HepG2 (cell line): ENCODE results near the gene CCDC148.

Experiments used
- BHLHE40 ChIP-seq: IDR thresholded peaks from 2 replicates; pipeline ENCODE4 v1.6.1; 2011; ENCODE audit warnings: low read length, improper control_type of control experiment
- ESRRA ChIP-seq: sonication (generic); formaldehyde crosslinking; IDR thresholded peaks from 2 replicates; pipeline ENCODE4 v1.5.1; 2020; ENCODE audit warnings: mild to moderate bottlenecking, low read depth, missing genetic modification reagents
- IKZF1 ChIP-seq: fragments of 450-650 bp; IDR thresholded peaks from 2 replicates; pipeline ENCODE4 v1.7.1; 2016
- RELA ChIP-seq: sonication (generic); formaldehyde crosslinking; IDR thresholded peaks from 2 replicates; pipeline ENCODE4 v1.4.0; 2020; ENCODE audit warnings: missing genetic modification reagents
- RFXAP ChIP-seq: sonication (generic); formaldehyde crosslinking; IDR thresholded peaks from 2 replicates; pipeline ENCODE4 v1.4.0; 2020; ENCODE audit warnings: missing genetic modification reagents, borderline replicate concordance
- TGIF2 ChIP-seq: IDR thresholded peaks from 2 replicates; pipeline ENCODE4 v1.6.1; 2016; ENCODE audit warnings: control low read depth, missing compliant biosample characterization
- TF ChIP-seq, protein P1 (sequence below): sonication (generic); formaldehyde crosslinking; IDR thresholded peaks from 2 replicates; pipeline ENCODE4 v1.5.0; 2020; ENCODE audit warnings: missing genetic modification reagents, mild to moderate bottlenecking, borderline replicate concordance
- TF ChIP-seq, protein P2 (sequence below): sonication (generic); formaldehyde crosslinking; IDR thresholded peaks from 2 replicates; pipeline ENCODE4 v1.5.0; 2020; ENCODE audit warnings: mild to moderate bottlenecking, missing genetic modification reagents
- TF ChIP-seq, protein P3 (sequence below): sonication (generic); formaldehyde crosslinking; IDR thresholded peaks from 2 replicates; pipeline ENCODE4 v1.5.0; 2020; ENCODE audit warnings: mild to moderate bottlenecking, missing genetic modification reagents, moderate library complexity
- TF ChIP-seq, protein P4 (sequence below): sonication (generic); formaldehyde crosslinking; IDR thresholded peaks from 2 replicates; pipeline ENCODE4 v1.8.1; 2022; ENCODE audit warnings: low read depth, mild to moderate bottlenecking, missing genetic modification reagents
- TF ChIP-seq, protein P5 (sequence below), 2 experiments: fragments of 450-650 bp in 1 of 2; sonication (generic) in 1 of 2; formaldehyde crosslinking; IDR thresholded peaks; 2 replicates each; pipeline versions ENCODE4 v1.5.0 to v1.8.0; 2020 to 2022; ENCODE audit warnings: mild to moderate bottlenecking in 1 of 2, missing genetic modification reagents in 1 of 2

DNA sequence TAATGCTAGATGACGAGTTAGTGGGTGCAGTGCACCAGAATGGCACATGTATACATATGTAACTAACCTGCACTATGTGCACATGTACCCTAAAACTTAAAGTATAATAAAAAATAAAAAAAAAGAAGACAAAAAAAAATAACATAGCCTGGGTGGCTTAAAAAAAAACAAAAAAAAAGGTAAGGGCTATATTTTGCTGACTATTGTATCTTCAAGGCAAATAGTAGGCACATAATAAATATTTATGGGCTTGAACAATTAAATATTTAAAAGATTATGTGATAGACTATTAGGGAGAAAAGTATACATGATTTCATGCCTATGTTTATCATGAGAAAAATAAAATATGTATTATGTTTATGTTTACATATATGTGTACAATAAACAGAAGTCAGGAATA is 99.4 kb downstream of the CCDC148 start:
- TF ChIP-seq BHLHE40 (no peak), TGIF2 (CRISPR knock-in tag) (no peak), RFXAP (CRISPR knock-in tag) (no peak), ESRRA (CRISPR knock-in tag) (no peak), RELA (CRISPR knock-in tag) (no peak), IKZF1 (no peak)
- TF ChIP-seq, protein P1, sequence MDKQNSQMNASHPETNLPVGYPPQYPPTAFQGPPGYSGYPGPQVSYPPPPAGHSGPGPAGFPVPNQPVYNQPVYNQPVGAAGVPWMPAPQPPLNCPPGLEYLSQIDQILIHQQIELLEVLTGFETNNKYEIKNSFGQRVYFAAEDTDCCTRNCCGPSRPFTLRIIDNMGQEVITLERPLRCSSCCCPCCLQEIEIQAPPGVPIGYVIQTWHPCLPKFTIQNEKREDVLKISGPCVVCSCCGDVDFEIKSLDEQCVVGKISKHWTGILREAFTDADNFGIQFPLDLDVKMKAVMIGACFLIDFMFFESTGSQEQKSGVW: no peak
- TF ChIP-seq, protein P2, sequence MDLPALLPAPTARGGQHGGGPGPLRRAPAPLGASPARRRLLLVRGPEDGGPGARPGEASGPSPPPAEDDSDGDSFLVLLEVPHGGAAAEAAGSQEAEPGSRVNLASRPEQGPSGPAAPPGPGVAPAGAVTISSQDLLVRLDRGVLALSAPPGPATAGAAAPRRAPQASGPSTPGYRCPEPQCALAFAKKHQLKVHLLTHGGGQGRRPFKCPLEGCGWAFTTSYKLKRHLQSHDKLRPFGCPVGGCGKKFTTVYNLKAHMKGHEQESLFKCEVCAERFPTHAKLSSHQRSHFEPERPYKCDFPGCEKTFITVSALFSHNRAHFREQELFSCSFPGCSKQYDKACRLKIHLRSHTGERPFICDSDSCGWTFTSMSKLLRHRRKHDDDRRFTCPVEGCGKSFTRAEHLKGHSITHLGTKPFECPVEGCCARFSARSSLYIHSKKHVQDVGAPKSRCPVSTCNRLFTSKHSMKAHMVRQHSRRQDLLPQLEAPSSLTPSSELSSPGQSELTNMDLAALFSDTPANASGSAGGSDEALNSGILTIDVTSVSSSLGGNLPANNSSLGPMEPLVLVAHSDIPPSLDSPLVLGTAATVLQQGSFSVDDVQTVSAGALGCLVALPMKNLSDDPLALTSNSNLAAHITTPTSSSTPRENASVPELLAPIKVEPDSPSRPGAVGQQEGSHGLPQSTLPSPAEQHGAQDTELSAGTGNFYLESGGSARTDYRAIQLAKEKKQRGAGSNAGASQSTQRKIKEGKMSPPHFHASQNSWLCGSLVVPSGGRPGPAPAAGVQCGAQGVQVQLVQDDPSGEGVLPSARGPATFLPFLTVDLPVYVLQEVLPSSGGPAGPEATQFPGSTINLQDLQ (CRISPR knock-in tag): no peak
- TF ChIP-seq, protein P3, sequence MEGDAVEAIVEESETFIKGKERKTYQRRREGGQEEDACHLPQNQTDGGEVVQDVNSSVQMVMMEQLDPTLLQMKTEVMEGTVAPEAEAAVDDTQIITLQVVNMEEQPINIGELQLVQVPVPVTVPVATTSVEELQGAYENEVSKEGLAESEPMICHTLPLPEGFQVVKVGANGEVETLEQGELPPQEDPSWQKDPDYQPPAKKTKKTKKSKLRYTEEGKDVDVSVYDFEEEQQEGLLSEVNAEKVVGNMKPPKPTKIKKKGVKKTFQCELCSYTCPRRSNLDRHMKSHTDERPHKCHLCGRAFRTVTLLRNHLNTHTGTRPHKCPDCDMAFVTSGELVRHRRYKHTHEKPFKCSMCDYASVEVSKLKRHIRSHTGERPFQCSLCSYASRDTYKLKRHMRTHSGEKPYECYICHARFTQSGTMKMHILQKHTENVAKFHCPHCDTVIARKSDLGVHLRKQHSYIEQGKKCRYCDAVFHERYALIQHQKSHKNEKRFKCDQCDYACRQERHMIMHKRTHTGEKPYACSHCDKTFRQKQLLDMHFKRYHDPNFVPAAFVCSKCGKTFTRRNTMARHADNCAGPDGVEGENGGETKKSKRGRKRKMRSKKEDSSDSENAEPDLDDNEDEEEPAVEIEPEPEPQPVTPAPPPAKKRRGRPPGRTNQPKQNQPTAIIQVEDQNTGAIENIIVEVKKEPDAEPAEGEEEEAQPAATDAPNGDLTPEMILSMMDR (CRISPR knock-in tag): no peak
- TF ChIP-seq, protein P4, sequence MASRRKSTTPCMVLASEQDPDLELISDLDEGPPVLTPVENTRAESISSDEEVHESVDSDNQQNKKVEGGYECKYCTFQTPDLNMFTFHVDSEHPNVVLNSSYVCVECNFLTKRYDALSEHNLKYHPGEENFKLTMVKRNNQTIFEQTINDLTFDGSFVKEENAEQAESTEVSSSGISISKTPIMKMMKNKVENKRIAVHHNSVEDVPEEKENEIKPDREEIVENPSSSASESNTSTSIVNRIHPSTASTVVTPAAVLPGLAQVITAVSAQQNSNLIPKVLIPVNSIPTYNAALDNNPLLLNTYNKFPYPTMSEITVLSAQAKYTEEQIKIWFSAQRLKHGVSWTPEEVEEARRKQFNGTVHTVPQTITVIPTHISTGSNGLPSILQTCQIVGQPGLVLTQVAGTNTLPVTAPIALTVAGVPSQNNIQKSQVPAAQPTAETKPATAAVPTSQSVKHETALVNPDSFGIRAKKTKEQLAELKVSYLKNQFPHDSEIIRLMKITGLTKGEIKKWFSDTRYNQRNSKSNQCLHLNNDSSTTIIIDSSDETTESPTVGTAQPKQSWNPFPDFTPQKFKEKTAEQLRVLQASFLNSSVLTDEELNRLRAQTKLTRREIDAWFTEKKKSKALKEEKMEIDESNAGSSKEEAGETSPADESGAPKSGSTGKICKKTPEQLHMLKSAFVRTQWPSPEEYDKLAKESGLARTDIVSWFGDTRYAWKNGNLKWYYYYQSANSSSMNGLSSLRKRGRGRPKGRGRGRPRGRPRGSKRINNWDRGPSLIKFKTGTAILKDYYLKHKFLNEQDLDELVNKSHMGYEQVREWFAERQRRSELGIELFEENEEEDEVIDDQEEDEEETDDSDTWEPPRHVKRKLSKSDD (CRISPR knock-in tag): no peak
- TF ChIP-seq, protein P5, sequence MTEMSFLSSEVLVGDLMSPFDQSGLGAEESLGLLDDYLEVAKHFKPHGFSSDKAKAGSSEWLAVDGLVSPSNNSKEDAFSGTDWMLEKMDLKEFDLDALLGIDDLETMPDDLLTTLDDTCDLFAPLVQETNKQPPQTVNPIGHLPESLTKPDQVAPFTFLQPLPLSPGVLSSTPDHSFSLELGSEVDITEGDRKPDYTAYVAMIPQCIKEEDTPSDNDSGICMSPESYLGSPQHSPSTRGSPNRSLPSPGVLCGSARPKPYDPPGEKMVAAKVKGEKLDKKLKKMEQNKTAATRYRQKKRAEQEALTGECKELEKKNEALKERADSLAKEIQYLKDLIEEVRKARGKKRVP (CRISPR knock-in tag; IDR thresholded peaks at IDR 0.05): no peak
